ENCODE results near the gene ATP2B2. TPM values are rescaled to one million over a fixed set of nuclear protein-coding genes. Genes with fewer than 3 reads are reported as not detected.

Gene ATP2B2
- total and polyA plus RNA-seq, 2 experiments from 2014 or later = 0.42 to 0.63 TPM

DNA sequence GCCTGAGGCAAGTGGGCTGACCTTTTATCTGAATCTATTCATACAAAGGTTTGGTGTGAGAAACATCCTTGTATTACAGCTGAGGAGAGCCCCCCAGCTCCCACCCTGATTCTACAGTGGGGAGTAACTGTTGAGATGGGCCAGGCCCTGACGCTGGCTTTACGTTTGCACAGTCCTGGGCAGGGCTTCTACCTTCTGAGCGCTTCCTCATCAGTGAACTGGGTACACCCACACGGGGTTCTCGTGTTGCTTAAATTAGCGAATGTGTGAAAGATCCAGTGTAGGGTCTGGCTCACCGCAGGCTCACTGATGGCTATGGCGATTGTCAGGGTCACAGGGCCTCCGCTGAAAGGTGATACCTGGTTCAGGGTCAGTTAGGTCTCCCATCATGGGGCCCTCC, 205.3 kb downstream of the ATP2B2 start:
- Histone ChIP-seq H3K27me3 (ENCODE audit: insufficient read depth) (no peaks in the 10 kb centered on the region), H3K9me2 (ENCODE audit: insufficient read depth) (no peaks in the 10 kb centered on the region), H3K27ac (ENCODE audit: low read depth) (no peak overlapping the region), H2AFZ (no peak overlapping the region), H3K4me2 (no peak overlapping the region), H3F3A (replicated peaks; ENCODE audit: low read depth) (0 out of 2 replicates have a peak, but pooled peaks cover 3% of the 10 kb centered on the region), H3K36me3 (ENCODE audit: insufficient read depth) (peaks cover 43% of the 10 kb centered on the region), H3K4me1 (ENCODE audit: insufficient read depth) (no peaks in the 10 kb centered on the region), H3K79me2 (replicated peaks; ENCODE audit: insufficient read depth) (no peaks in the 10 kb centered on the region; the same call in 1 of the 2 replicates), H4K20me1 (replicated peaks; ENCODE audit: insufficient read depth) (no peaks in the 10 kb centered on the region; the same call in 1 of the 2 replicates), H3K4me3 (no peak overlapping the region)
- TF ChIP-seq, protein P1, sequence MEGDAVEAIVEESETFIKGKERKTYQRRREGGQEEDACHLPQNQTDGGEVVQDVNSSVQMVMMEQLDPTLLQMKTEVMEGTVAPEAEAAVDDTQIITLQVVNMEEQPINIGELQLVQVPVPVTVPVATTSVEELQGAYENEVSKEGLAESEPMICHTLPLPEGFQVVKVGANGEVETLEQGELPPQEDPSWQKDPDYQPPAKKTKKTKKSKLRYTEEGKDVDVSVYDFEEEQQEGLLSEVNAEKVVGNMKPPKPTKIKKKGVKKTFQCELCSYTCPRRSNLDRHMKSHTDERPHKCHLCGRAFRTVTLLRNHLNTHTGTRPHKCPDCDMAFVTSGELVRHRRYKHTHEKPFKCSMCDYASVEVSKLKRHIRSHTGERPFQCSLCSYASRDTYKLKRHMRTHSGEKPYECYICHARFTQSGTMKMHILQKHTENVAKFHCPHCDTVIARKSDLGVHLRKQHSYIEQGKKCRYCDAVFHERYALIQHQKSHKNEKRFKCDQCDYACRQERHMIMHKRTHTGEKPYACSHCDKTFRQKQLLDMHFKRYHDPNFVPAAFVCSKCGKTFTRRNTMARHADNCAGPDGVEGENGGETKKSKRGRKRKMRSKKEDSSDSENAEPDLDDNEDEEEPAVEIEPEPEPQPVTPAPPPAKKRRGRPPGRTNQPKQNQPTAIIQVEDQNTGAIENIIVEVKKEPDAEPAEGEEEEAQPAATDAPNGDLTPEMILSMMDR (conservative IDR thresholded peaks at IDR 0.05; ENCODE audit: low read depth in 2 of 2) = no peak
- no peak for TF ChIP-seq CREB1 (CRISPR knock-in tag; IDR thresholded peaks at IDR 0.05; ENCODE audit: low read depth)
- DNase-seq (ENCODE audit: low spot score) (no peak), ATAC-seq (no peak)
- Mint-ChIP-seq H3K9me3 (no peaks in the 10 kb centered on the region; the same call in 2 of the 3 replicates), H3K27me3 (ENCODE audit: insufficient read depth, low read depth, poor library complexity) (peaks cover 7% of the 10 kb centered on the region), H3K36me3 (ENCODE audit: low read depth) (peaks cover 68% of the 10 kb centered on the region), H3K4me1 (no peaks in the 10 kb centered on the region), H3K27ac (no peak overlapping the region), H3K4me3 (no peak overlapping the region)

DNA sequence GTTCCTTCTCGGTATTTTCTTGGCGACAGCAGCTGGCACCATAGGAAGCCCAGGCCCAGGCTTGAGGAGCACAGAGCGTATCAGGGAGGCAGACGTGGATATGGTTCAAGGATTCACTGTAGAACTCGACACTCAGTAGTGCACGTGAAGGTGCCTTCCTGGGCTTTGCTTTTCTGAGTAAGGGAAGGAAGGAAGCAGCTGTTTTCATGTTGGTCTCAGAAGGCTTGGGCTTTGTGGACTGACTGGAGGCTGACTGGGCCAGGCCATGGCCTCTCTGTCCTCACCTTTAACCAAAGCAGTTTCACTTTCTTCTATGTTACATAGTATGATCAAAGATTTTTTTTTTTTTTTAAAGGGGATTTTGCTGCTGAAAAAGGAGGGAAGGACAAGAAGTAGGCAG, 205.7 kb downstream of the ATP2B2 start:
- 0 out of 2 replicates have a peak, but pooled peaks cover 3% of the 10 kb centered on the region for H3F3A ChIP-seq (replicated peaks; ENCODE audit: low read depth)
- H3K4me3 ChIP-seq = no peak overlapping the region
- peaks cover 64% of the 10 kb centered on the region for H3K36me3 Mint-ChIP-seq (ENCODE audit: low read depth)
- no peaks in the 10 kb centered on the region; the same call in 1 of the 2 replicates for H4K20me1 ChIP-seq (replicated peaks; ENCODE audit: insufficient read depth)
- no peak for TF ChIP-seq NANOG (IDR thresholded peaks at IDR 0.05; ENCODE audit: borderline replicate concordance)
- no peak for TF ChIP-seq EZH2phosphoT487 (IDR thresholded peaks at IDR 0.05; ENCODE audit: unreplicated experiment)
- no peak for TF ChIP-seq JUNB (IDR thresholded peaks at IDR 0.05; ENCODE audit: unreplicated experiment)
- TF ChIP-seq, protein P1 (conservative IDR thresholded peaks at IDR 0.05; ENCODE audit: low read depth in 2 of 2) = no peak
- TF ChIP-seq CREB1 (CRISPR knock-in tag; IDR thresholded peaks at IDR 0.05; ENCODE audit: low read depth) = no peak
- TF ChIP-seq, protein P2, sequence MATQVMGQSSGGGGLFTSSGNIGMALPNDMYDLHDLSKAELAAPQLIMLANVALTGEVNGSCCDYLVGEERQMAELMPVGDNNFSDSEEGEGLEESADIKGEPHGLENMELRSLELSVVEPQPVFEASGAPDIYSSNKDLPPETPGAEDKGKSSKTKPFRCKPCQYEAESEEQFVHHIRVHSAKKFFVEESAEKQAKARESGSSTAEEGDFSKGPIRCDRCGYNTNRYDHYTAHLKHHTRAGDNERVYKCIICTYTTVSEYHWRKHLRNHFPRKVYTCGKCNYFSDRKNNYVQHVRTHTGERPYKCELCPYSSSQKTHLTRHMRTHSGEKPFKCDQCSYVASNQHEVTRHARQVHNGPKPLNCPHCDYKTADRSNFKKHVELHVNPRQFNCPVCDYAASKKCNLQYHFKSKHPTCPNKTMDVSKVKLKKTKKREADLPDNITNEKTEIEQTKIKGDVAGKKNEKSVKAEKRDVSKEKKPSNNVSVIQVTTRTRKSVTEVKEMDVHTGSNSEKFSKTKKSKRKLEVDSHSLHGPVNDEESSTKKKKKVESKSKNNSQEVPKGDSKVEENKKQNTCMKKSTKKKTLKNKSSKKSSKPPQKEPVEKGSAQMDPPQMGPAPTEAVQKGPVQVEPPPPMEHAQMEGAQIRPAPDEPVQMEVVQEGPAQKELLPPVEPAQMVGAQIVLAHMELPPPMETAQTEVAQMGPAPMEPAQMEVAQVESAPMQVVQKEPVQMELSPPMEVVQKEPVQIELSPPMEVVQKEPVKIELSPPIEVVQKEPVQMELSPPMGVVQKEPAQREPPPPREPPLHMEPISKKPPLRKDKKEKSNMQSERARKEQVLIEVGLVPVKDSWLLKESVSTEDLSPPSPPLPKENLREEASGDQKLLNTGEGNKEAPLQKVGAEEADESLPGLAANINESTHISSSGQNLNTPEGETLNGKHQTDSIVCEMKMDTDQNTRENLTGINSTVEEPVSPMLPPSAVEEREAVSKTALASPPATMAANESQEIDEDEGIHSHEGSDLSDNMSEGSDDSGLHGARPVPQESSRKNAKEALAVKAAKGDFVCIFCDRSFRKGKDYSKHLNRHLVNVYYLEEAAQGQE (IDR thresholded peaks at IDR 0.05; ENCODE audit: unreplicated experiment) = no peak
- TF ChIP-seq EZH2 (IDR thresholded peaks at IDR 0.05; ENCODE audit: low read depth, unreplicated experiment) = no peak
- TF ChIP-seq, protein P3, sequence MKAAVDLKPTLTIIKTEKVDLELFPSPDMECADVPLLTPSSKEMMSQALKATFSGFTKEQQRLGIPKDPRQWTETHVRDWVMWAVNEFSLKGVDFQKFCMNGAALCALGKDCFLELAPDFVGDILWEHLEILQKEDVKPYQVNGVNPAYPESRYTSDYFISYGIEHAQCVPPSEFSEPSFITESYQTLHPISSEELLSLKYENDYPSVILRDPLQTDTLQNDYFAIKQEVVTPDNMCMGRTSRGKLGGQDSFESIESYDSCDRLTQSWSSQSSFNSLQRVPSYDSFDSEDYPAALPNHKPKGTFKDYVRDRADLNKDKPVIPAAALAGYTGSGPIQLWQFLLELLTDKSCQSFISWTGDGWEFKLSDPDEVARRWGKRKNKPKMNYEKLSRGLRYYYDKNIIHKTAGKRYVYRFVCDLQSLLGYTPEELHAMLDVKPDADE (IDR thresholded peaks at IDR 0.05) = no peak
- DNase-seq (ENCODE audit: low spot score) (no peak), ATAC-seq (no peak)
- no peak overlapping the region for H3K4me2 ChIP-seq
- no peaks in the 10 kb centered on the region for H3K4me1 Mint-ChIP-seq
- H3K27ac Mint-ChIP-seq = no peak overlapping the region
- H3K4me1 ChIP-seq (ENCODE audit: insufficient read depth) = no peaks in the 10 kb centered on the region
- no peak overlapping the region for H2AFZ ChIP-seq
- no peaks in the 10 kb centered on the region; the same call in 2 of the 3 replicates for H3K9me3 Mint-ChIP-seq
- no peak overlapping the region for H3K4me3 Mint-ChIP-seq
- peaks cover 7% of the 10 kb centered on the region for H3K27me3 Mint-ChIP-seq (ENCODE audit: insufficient read depth, low read depth, poor library complexity)
- H3K9me2 ChIP-seq (ENCODE audit: insufficient read depth) = no peaks in the 10 kb centered on the region
- no peaks in the 10 kb centered on the region; the same call in 1 of the 2 replicates for H3K79me2 ChIP-seq (replicated peaks; ENCODE audit: insufficient read depth)
- H3K36me3 ChIP-seq (ENCODE audit: insufficient read depth) = peaks cover 40% of the 10 kb centered on the region
- H3K27ac ChIP-seq (ENCODE audit: low read depth) = no peak overlapping the region
- H3K27me3 ChIP-seq (ENCODE audit: insufficient read depth) = no peaks in the 10 kb centered on the region

Measured in GM23338 (cell line).